NCI-H128 (cell line): ENCODE data around the gene KCNMA1.
"Not testable (repeated sequence)": the region's sequence is repeated elsewhere in the genome, so short reads cannot be mapped to it uniquely, and the experiment has no call there.

Experiments
- DNase-seq: peaks from one replicate; lab custom pipeline; 2025; ENCODE audit not compliant: unreplicated experiment; lab: John Stamatoyannopoulos, UW

Gene KCNMA1

GRCh38 chr10:77539147-77539935 lies 98.3 kb downstream of the KCNMA1 start:
- DNase-seq = no peak

- no peak for DNase-seq
Observed at GRCh38 chr10:77537720-77538373, 99.8 kb downstream of the KCNMA1 start.

- no peak for DNase-seq
Observed at GRCh38 chr10:77537071-77537470, 100.5 kb downstream of the KCNMA1 start.

- DNase-seq = no peak
Observed at GRCh38 chr10:77533887-77534278, 103.7 kb downstream of the KCNMA1 start.

DNA sequence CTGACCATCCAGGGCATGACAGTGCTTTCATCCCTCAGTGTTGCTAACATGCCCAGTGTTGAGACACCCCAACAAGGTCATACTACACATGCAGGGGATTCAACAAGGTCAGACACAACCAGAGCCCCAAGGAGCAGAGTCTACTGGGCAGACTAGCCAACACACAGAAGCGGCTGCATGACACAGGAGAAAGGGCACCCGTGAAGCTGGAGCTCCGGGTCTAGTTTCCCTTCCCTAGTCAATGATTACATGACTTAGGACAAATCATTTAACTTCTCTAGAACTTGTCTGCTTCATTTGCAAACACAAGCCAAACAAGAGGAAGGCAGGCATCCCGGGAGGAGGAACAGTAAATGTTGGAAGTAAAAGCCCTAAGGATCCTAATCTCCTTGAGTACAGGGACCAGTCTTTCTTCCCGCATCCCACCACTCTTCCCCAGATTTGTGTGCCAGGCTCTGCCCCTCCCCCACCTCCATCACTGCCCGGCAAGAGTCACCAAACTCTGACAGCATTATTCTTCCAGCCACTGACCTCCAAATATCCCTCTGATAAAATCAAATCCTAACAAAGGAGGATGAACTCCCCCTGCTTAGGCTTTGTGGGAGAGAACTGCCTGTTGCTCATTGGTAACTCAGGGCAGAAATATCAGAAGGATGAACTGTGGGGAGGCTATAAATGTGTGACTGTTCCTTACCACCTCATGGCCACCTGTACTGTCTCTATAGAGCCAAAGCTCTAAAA lies 104.3 kb downstream of the KCNMA1 start:
- no peak for DNase-seq

- no peak for DNase-seq
Observed at GRCh38 chr10:77532068-77532467, 105.5 kb downstream of the KCNMA1 start.

GRCh38 chr10:77531441-77532001 lies 106.1 kb downstream of the KCNMA1 start:
- no peak for DNase-seq

DNA sequence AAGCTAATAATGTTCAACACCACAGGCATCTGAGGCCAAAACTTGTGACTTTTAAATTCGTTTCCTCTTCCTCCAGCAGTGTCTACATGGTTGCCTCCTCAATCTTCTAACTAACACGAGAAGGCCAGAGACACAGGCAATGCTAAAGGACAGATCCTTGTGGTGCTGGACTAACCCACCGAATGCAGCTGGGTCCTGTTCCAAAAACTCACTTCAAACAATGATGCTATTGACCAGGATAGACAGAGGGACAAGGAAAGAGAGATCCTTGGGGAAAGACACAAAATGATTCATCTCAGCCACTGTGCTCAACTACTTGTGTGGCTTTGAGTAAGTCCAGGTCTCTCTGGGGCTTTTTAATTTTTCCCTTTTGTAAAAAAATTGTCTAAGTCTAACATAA lies 107.6 kb downstream of the KCNMA1 start:
- no peak for DNase-seq

- DNase-seq = no peak
Observed at GRCh38 chr10:77529050-77529576, 108.5 kb downstream of the KCNMA1 start.

- DNase-seq = no peak
Observed at GRCh38 chr10:77527839-77528238, 109.8 kb downstream of the KCNMA1 start.

DNA sequence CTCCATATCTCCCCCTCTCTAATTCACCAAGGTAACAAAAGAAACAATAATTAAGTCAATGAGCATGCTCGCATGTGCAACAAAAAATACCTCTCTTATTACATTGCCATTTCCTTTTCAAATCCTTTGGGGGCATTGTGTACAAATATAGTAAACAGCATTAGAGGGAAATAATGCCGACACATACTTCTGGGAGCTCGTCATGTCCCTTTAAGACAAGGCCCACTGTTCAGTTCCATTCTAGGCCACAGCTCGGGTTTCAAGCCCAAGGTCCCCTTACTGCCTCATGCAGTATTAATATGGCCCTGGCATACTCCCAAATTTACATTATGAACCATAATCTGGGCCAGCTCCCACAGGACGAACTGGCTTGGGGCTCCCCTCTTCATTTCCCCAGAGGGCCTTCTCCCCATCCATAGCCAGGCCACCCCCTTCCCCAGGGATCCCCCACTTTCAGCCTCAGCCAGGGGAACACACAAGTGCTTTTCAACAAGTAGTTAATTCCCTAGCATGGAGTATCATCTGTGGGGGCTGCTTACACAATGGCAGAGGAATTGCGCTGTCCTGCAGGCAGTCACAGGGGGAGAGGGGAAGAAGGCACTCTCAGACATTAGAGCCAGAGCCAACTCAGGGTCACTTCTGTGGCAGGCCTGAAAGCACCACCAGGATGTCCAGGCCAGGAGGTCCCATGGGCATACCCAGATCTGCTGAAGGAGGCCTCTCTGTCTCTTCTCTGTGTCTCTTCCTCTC lies 110.6 kb downstream of the KCNMA1 start:
- DNase-seq = peak; percentile 2

DNA sequence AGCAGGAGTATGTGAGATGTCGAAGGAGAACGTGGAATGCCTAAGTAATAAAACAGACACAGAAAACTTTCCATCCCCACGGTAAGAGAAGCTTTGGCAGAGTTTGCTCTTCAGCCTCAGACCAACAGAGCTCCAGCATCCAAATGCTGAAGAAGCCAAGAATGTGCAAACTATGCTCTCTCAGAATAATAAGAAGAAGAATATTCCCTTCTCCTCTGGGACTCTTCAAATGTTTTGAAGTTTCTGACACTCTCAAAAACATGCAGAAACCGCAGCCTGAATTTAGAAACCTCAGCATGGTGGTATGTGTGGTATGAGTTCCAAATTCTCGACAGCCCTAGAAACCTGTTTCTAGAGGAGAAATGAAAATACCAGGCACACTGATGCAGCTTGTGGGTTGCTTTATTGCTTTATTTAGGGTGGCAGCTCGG lies 113.3 kb downstream of the KCNMA1 start:
- DNase-seq = no peak

DNA sequence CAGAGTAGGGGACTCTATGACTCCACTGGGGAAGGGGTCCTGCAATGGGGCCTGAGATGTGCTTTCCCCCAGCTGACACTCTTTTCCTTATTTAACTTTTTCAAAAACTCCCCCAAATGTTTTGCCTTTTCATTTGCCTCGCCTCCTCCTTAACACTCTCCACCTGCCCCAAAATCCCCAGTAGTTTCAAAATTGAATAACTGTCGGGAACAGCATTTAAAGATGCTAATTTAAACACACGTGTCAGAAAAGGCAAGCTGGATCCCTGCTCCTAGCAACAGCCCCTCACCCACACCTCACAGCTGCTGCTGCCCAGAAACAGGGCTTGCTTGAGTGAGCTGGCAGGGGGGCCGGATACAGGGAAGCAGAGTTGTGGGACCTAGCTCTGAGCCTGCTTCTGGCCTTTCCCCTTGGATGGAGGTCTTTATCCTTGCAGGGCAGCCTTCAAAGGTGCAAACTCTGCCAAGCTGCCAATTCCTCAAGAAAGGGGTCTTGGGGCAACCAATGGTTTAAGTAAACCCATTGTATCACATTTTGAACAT lies 115.3 kb downstream of the KCNMA1 start:
- DNase-seq = no peak

DNA sequence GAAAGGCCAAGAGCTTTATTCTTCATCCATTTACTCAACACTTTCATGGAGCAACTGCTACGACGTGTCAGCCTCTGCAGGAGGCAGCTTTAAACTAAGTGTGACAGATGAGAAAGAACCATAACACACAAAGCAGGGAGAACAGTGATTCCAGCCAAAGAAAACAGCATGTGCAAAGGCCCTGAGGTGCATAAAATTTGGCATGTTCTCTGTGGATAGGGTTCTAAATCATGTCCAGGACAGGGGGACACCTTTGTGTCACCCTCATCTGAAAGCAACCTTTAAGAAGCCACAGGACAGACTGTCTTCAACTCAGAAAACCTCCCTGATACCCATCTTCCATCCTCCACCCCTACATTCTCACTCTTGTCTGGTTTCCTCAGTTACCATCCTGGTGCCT lies 116.6 kb downstream of the KCNMA1 start:
- no peak for DNase-seq

- DNase-seq = no peak
Observed at GRCh38 chr10:77520290-77520689, 117.3 kb downstream of the KCNMA1 start.

DNA sequence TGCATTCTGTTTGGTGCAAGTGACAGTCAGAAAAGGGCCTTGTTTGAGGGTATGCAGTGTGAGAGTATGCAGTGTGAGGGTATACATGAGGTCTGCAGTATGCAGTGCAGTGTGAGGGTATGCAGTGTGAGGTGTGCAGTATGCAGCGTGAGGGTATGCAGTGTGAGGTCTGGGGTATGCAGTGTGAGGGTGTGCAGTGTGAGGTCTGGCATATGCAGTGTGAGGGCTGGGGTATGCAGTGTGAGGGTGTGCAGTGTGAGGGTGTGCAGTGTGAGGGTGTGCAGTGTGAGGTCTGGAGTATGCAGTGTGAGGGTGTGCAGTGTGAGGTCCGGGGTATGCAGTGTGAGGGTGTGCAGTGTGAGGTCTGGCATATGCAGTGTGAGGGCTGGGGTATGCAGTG lies 117.8 kb downstream of the KCNMA1 start:
- DNase-seq = not testable (repeated sequence)

DNA sequence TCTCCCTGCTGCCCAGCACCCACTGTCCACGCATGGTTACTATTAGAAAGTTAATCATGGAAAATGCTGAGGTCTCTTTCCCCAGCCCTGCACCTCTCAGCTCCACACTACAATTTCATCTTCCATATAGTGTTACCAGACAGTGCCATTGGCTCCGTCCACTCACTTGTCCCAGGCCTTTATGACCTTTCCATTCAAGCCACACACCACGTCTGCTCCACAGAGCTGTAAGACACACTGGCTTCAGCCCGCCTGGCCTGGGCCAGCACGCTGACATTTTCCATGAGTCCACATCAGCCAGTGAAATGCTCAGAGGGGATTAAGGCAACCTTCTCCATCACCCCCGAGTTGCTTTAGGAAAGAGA lies 118.7 kb downstream of the KCNMA1 start:
- DNase-seq = no peak

DNA sequence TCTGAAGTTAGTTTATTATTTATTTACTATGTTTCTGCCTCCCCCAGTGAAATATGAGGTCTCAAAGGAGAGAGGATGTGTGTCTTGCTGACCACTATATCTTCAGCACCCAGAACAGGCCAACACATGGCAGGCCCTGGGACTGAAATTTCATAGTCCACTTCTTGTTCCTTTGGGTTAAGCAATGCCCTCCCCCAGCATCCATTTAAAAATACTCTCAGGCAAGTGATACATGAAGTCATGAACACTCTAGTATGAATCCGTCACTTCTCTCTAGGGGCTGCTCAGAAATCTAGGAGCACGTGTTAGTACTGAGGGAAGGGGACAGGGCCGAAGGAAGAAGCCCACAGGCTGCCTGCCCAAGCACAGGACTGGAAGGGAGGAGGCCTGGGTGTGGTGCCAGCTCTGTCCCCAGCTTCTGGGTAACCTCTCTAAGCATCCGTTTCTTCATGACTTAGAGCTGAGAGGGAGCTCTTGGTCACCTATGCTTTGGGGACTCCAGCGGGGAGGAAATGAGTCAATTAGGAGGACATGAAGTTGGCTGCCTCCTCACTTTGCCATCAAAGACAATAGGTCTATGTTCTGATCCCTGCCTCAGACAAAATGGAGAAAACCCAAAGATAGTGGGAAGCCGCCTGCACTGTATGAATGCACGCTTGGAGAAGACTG lies 119.2 kb downstream of the KCNMA1 start:
- DNase-seq = no peak

DNA sequence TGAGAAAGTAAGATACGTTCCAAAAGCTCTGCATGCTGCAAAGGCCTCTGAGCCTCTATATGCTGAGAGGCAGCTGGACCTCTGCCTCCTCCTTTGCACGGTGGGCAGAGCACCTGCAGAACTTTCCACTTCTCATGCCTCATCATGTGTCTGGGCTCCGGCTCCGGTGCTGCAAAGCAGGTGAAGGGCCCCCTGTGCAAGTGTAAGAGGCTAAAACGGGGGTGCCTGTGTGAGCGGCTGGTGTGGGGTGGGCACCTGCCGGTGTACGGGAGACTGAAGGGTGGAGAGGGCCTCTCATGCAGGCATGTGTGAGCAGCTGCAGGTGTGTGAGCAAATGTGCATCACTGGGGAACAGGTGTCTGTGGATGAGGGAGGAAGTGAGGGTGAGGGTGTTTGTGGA lies 121.0 kb downstream of the KCNMA1 start:
- no peak for DNase-seq

DNA sequence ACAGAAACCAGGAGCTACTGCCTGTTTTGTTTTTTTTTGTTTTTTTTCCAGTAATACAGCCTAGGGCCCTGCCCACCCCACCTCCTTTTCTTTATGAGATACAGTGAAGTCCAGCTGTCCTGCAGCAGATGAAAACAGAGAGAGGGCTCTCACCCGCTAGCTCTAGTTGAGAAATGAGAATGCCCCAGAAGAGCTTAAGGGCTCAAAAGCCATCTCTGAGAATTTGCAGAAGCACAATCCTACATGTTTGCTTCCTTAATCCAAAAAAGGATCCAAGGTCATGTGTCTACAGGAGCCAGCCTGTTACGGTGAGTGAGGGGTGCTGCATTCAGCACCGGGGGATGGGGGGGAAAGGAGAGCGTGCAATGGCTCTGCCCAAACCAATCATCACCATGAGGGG lies 122.7 kb downstream of the KCNMA1 start:
- DNase-seq = no peak
